Uterus (tissue), 2 donors: ENCODE measurements around the gene EVC2.

Experiments used
- POLR2A ChIP-seq, 2 donors: fragments of 450-650 bp; IDR thresholded peaks; one replicate each; pipeline ENCODE4 v1.6.1; 2016; ENCODE audit warnings: antibody characterized with exemption in 2 of 2, mild to moderate bottlenecking in 1 of 2, moderate library complexity in 1 of 2
- TF ChIP-seq, protein P1 (sequence below), 4 experiments: fragments of 200-600 bp in 2 of 4; fragments of 450-650 bp in 2 of 4; sonication (generic) in 2 of 4; IDR thresholded peaks; one replicate each; pipeline ENCODE4 v1.5.1; 2016 to 2019; ENCODE audit warnings: antibody characterized with exemption in 4 of 4, mild to moderate bottlenecking in 2 of 4, moderate library complexity in 1 of 4

DNA sequence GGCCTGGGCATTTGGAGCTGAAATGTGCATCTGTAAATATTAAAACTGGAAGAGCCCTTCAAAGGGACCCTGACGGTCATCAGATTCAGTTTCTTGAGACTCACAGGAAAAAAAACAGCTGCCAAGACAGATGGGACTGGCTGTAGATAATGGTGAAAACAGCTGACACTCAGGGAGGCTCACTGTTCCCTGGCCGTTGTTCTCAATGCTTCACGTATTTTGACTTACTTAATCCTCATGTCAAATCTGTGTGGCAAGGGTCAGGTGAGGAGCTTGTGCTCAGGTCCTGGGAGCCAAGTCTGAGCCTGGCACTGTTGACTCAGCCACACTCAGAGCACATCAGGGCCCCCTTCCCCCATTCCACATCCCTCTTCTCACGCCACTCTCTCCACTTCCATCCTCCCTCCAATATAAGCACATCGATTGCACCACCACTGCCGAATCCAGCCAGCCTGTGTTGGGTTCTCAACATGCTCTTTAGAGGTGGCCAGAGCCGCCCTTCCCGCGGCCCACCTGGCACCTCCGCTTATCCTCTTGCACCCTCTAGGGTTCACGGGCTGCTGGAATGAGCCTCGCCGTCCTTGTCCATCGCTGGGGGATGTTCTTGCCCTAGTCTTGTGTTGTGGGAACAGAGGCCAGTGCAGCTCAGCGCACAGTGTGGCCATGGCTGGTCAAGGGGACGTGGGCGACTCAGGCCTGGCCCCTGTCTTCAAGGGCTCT is 42.7 kb upstream of the EVC2 start:
- TF ChIP-seq POLR2A (IDR thresholded peaks at IDR 0.05): no peak
- TF ChIP-seq, protein P1, sequence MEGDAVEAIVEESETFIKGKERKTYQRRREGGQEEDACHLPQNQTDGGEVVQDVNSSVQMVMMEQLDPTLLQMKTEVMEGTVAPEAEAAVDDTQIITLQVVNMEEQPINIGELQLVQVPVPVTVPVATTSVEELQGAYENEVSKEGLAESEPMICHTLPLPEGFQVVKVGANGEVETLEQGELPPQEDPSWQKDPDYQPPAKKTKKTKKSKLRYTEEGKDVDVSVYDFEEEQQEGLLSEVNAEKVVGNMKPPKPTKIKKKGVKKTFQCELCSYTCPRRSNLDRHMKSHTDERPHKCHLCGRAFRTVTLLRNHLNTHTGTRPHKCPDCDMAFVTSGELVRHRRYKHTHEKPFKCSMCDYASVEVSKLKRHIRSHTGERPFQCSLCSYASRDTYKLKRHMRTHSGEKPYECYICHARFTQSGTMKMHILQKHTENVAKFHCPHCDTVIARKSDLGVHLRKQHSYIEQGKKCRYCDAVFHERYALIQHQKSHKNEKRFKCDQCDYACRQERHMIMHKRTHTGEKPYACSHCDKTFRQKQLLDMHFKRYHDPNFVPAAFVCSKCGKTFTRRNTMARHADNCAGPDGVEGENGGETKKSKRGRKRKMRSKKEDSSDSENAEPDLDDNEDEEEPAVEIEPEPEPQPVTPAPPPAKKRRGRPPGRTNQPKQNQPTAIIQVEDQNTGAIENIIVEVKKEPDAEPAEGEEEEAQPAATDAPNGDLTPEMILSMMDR (IDR thresholded peaks at IDR 0.05): no peak
